HEK293T (cell line): ENCODE results near the gene HPCAL1.

ENCODE experiments used
- BHLHE40 ChIP-seq: fragments of 450-650 bp; IDR thresholded peaks from 2 replicates; pipeline ENCODE4 v1.6.1; 2016; ENCODE audit warnings: mild to moderate bottlenecking, moderate library complexity, borderline replicate concordance
- CTBP1 ChIP-seq: fragments of 450-650 bp; IDR thresholded peaks from 2 replicates; pipeline ENCODE4 v1.6.1; 2016; ENCODE audit warnings: borderline replicate concordance
- FOXA1 ChIP-seq: fragments of 450-650 bp; IDR thresholded peaks from 2 replicates; pipeline ENCODE4 v1.6.1; 2016; ENCODE audit warnings: mild to moderate bottlenecking
- FOXM1 ChIP-seq: fragments of 450-650 bp; IDR thresholded peaks from 2 replicates; pipeline ENCODE4 v1.6.1; 2017; ENCODE audit warnings: mild to moderate bottlenecking, borderline replicate concordance
- NFRKB ChIP-seq: fragments of 450-650 bp; IDR thresholded peaks from 2 replicates; pipeline ENCODE4 v1.6.1; 2016; ENCODE audit warnings: mild to moderate bottlenecking, moderate library complexity
- SP1 ChIP-seq: fragments of 450-650 bp; IDR thresholded peaks from 2 replicates; pipeline ENCODE4 v1.6.1; 2017
- SUZ12 ChIP-seq: fragments of 450-650 bp; IDR thresholded peaks from 2 replicates; pipeline ENCODE4 v1.6.1; 2016; ENCODE audit warnings: mild to moderate bottlenecking
- TARDBP ChIP-seq: fragments of 450-650 bp; IDR thresholded peaks from 2 replicates; pipeline ENCODE4 v1.6.1; 2016
- TF ChIP-seq, protein P1 (sequence below): fragments of 450-650 bp; IDR thresholded peaks from 2 replicates; pipeline ENCODE4 v1.6.1; 2016

DNA sequence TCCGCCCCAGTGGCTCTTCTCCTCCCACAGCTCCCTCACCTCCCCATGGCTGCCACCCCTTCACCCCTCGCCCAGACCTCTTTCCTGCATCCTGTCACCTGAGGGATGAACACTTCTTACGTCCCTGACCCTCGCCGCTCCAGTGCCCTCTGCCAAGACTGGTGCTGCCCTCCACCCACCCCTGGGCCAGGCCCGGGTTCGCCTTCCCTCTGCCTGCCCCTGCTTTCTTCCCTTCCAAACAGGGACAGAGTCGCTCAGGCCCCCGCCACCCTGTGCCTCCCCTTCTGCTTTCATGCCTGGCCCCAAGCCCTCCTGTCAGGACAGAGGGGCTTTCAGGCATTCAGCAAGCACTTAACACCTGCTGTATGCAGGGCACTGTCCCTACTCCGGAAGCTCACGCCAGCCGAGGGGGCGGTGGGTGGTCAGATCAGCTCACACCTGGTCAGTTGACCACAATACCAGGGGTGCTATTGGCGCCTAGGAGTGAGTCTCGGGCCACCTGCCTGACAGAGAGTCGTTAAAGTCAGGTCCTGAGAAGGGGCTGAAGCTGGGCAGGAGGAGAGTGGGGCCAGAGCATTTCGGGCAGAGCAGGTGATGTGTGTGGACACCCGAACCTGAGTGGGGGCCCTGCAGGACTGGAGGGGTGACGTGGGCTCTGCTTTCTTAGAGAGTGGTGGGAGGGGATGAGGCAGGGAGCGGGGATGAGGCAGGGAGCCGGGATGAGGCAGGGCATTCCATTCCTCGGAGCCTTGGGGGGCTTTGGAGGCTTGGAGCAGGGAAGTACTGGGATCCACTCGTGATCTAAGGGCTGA lies 26.0 kb upstream of the HPCAL1 start:
- TF ChIP-seq TARDBP (no peak), CTBP1 (no peak), SP1 (no peak), SUZ12 (no peak), NFRKB (no peak), BHLHE40 (no peak), FOXA1 (no peak), FOXM1 (no peak)
- TF ChIP-seq, protein P1, sequence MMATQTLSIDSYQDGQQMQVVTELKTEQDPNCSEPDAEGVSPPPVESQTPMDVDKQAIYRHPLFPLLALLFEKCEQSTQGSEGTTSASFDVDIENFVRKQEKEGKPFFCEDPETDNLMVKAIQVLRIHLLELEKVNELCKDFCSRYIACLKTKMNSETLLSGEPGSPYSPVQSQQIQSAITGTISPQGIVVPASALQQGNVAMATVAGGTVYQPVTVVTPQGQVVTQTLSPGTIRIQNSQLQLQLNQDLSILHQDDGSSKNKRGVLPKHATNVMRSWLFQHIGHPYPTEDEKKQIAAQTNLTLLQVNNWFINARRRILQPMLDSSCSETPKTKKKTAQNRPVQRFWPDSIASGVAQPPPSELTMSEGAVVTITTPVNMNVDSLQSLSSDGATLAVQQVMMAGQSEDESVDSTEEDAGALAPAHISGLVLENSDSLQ, result no peak
